ENCODE measurements around the gene PPP1R7.

The PPP1R7 gene

GRCh38 chr2:241168366-241168765, 18.1 kb downstream of the PPP1R7 start:
- DNase-seq (ENCODE audit: low read depth), result no peak

- no peak for DNase-seq (ENCODE audit: low read depth)
These were observed 23.3 kb downstream of the PPP1R7 start for GRCh38 chr2:241173557-241173956.

- DNase-seq (ENCODE audit: low read depth), result no peak
These were observed 27.5 kb downstream of the PPP1R7 start for GRCh38 chr2:241177526-241178334.

- no peak for DNase-seq (ENCODE audit: low read depth)
These were observed 28.7 kb downstream of the PPP1R7 start for GRCh38 chr2:241178961-241179360.

- DNase-seq (ENCODE audit: low read depth), result no peak
These were observed 29.6 kb downstream of the PPP1R7 start for GRCh38 chr2:241179899-241180298.

- no peak for DNase-seq (ENCODE audit: low read depth)
These were observed 30.2 kb downstream of the PPP1R7 start for GRCh38 chr2:241180495-241180894.

GRCh38 chr2:241182126-241182525, 31.9 kb downstream of the PPP1R7 start:
- no peak for DNase-seq (ENCODE audit: low read depth)

GRCh38 chr2:241182531-241183133, 32.4 kb downstream of the PPP1R7 start:
- no peak for DNase-seq (ENCODE audit: low read depth)

GRCh38 chr2:241183221-241183620, 33.0 kb downstream of the PPP1R7 start:
- no peak for DNase-seq (ENCODE audit: low read depth)

GRCh38 chr2:241184901-241185300, 34.6 kb downstream of the PPP1R7 start:
- no peak for DNase-seq (ENCODE audit: low read depth)

GRCh38 chr2:241185961-241186360, 35.7 kb downstream of the PPP1R7 start:
- DNase-seq (ENCODE audit: low read depth), result no peak

GRCh38 chr2:241187101-241187917, 37.0 kb downstream of the PPP1R7 start:
- no peak for DNase-seq (ENCODE audit: low read depth)

- no peak for DNase-seq (ENCODE audit: low read depth)
These were observed 37.6 kb downstream of the PPP1R7 start for GRCh38 chr2:241187918-241188234.

- DNase-seq (ENCODE audit: low read depth), result no peak
These were observed 38.3 kb downstream of the PPP1R7 start, which contains the start of gene ANO7 for GRCh38 chr2:241188361-241189092. Gene ANO7, plus strand, starts transcription at chr2:241188677. Its CDS starts 1,387 bp downstream, at chr2:241190064.

- no peak for DNase-seq (ENCODE audit: low read depth)
These were observed 39.0 kb downstream of the PPP1R7 start for GRCh38 chr2:241189093-241189855.

GRCh38 chr2:241189856-241190201, 39.6 kb downstream of the PPP1R7 start:
- DNase-seq (ENCODE audit: low read depth), result no peak

- DNase-seq (ENCODE audit: low read depth), result no peak
These were observed 40.2 kb downstream of the PPP1R7 start for GRCh38 chr2:241190291-241190981.

- DNase-seq (ENCODE audit: low read depth), result no peak
These were observed 40.8 kb downstream of the PPP1R7 start for GRCh38 chr2:241191081-241191480.

- DNase-seq (ENCODE audit: low read depth), result no peak
These were observed 43.0 kb downstream of the PPP1R7 start for GRCh38 chr2:241193271-241193670.

GRCh38 chr2:241194811-241195210, 44.5 kb downstream of the PPP1R7 start:
- DNase-seq (ENCODE audit: low read depth), result no peak

Data from GM04503 (cell line).